ENCODE results near the gene CLPTM1.

CLPTM1 gene

GRCh38 chr19:44985445-44985844 is 30.3 kb downstream of the CLPTM1 start:
- H3K27me3 ChIP-seq (ENCODE audit: control insufficient read depth in 1 of 2, insufficient read depth in 2 of 2, low read length in 2 of 2): no peaks in the 10 kb centered on the region
- no peaks in the 10 kb centered on the region for H3K4me1 ChIP-seq (ENCODE audit: insufficient read depth, low read length)
- H3K9ac ChIP-seq (ENCODE audit: low read length): no peak overlapping the region
- H3K9me3 ChIP-seq (ENCODE audit: low read length): no peaks in the 10 kb centered on the region
- no peak overlapping the region for H3K4me3 ChIP-seq (ENCODE audit: low read depth in 1 of 2, low read length in 2 of 2)
- peaks cover 52% of the 10 kb centered on the region for H3K36me3 ChIP-seq (ENCODE audit: insufficient read depth, low read length)
- no peak overlapping the region for H3K27ac ChIP-seq (ENCODE audit: low read depth, low read length)

GRCh38 chr19:44986389-44986788 is 31.2 kb downstream of the CLPTM1 start:
- H3K4me1 ChIP-seq (ENCODE audit: insufficient read depth, low read length): no peaks in the 10 kb centered on the region
- no peaks in the 10 kb centered on the region for H3K9me3 ChIP-seq (ENCODE audit: low read length)
- no peak overlapping the region for H3K27ac ChIP-seq (ENCODE audit: low read depth, low read length)
- no peak overlapping the region for H3K9ac ChIP-seq (ENCODE audit: low read length)
- no peaks in the 10 kb centered on the region for H3K27me3 ChIP-seq (ENCODE audit: control insufficient read depth in 1 of 2, insufficient read depth in 2 of 2, low read length in 2 of 2)
- H3K36me3 ChIP-seq (ENCODE audit: insufficient read depth, low read length): peaks cover 61% of the 10 kb centered on the region
- no peak overlapping the region for H3K4me3 ChIP-seq (ENCODE audit: low read depth in 1 of 2, low read length in 2 of 2)

GRCh38 chr19:44987148-44987675 is 32.0 kb downstream of the CLPTM1 start:
- Histone ChIP-seq H3K9me3 (ENCODE audit: low read length) (no peaks in the 10 kb centered on the region), H3K27ac (ENCODE audit: low read depth, low read length) (no peak overlapping the region), H3K9ac (ENCODE audit: low read length) (no peak overlapping the region), H3K36me3 (ENCODE audit: insufficient read depth, low read length) (peaks cover 69% of the 10 kb centered on the region), H3K27me3 (ENCODE audit: control insufficient read depth in 1 of 2, insufficient read depth in 2 of 2, low read length in 2 of 2) (no peaks in the 10 kb centered on the region), H3K4me1 (ENCODE audit: insufficient read depth, low read length) (no peaks in the 10 kb centered on the region), H3K4me3 (ENCODE audit: low read depth in 1 of 2, low read length in 2 of 2) (no peak overlapping the region)

GRCh38 chr19:44988273-44988672 is 33.1 kb downstream of the CLPTM1 start:
- H3K4me1 ChIP-seq (ENCODE audit: insufficient read depth, low read length): no peaks in the 10 kb centered on the region
- H3K27ac ChIP-seq (ENCODE audit: low read depth, low read length): no peak overlapping the region
- no peak overlapping the region for H3K4me3 ChIP-seq (ENCODE audit: low read depth in 1 of 2, low read length in 2 of 2)
- H3K9me3 ChIP-seq (ENCODE audit: low read length): no peaks in the 10 kb centered on the region
- H3K9ac ChIP-seq (ENCODE audit: low read length): no peak overlapping the region
- no peaks in the 10 kb centered on the region for H3K27me3 ChIP-seq (ENCODE audit: control insufficient read depth in 1 of 2, insufficient read depth in 2 of 2, low read length in 2 of 2)
- H3K36me3 ChIP-seq (ENCODE audit: insufficient read depth, low read length): peaks cover 63% of the 10 kb centered on the region

- H3K4me3 ChIP-seq (ENCODE audit: low read depth in 1 of 2, low read length in 2 of 2): no peak overlapping the region
- no peak overlapping the region for H3K9ac ChIP-seq (ENCODE audit: low read length)
- H3K27ac ChIP-seq (ENCODE audit: low read depth, low read length): no peak overlapping the region
- H3K9me3 ChIP-seq (ENCODE audit: low read length): no peaks in the 10 kb centered on the region
- peaks cover 63% of the 10 kb centered on the region for H3K36me3 ChIP-seq (ENCODE audit: insufficient read depth, low read length)
- H3K27me3 ChIP-seq (ENCODE audit: control insufficient read depth in 1 of 2, insufficient read depth in 2 of 2, low read length in 2 of 2): no peaks in the 10 kb centered on the region
- H3K4me1 ChIP-seq (ENCODE audit: insufficient read depth, low read length): no peaks in the 10 kb centered on the region
Measured at GRCh38 chr19:44988896-44989556, 33.8 kb downstream of the CLPTM1 start.

GRCh38 chr19:44990459-44990858 is 35.3 kb downstream of the CLPTM1 start:
- H3K4me1 ChIP-seq (ENCODE audit: insufficient read depth, low read length): no peaks in the 10 kb centered on the region
- no peak overlapping the region for H3K9ac ChIP-seq (ENCODE audit: low read length)
- H3K36me3 ChIP-seq (ENCODE audit: insufficient read depth, low read length): peaks cover 54% of the 10 kb centered on the region
- H3K4me3 ChIP-seq (ENCODE audit: low read depth in 1 of 2, low read length in 2 of 2): no peak overlapping the region
- no peak overlapping the region for H3K27ac ChIP-seq (ENCODE audit: low read depth, low read length)
- H3K9me3 ChIP-seq (ENCODE audit: low read length): no peaks in the 10 kb centered on the region
- H3K27me3 ChIP-seq (ENCODE audit: control insufficient read depth in 1 of 2, insufficient read depth in 2 of 2, low read length in 2 of 2): no peaks in the 10 kb centered on the region

GRCh38 chr19:44990966-44991365 is 35.8 kb downstream of the CLPTM1 start:
- Histone ChIP-seq H3K36me3 (ENCODE audit: insufficient read depth, low read length) (peaks cover 49% of the 10 kb centered on the region), H3K27me3 (ENCODE audit: control insufficient read depth in 1 of 2, insufficient read depth in 2 of 2, low read length in 2 of 2) (no peaks in the 10 kb centered on the region), H3K27ac (ENCODE audit: low read depth, low read length) (no peak overlapping the region)

GRCh38 chr19:44992336-44993163 is 37.4 kb downstream of the CLPTM1 start:
- Histone ChIP-seq H3K36me3 (ENCODE audit: insufficient read depth, low read length) (peaks cover 36% of the 10 kb centered on the region), H3K9ac (ENCODE audit: low read length) (no peak overlapping the region), H3K27ac (ENCODE audit: low read depth, low read length) (no peak overlapping the region), H3K4me1 (ENCODE audit: insufficient read depth, low read length) (no peaks in the 10 kb centered on the region), H3K9me3 (ENCODE audit: low read length) (no peaks in the 10 kb centered on the region), H3K4me3 (ENCODE audit: low read depth in 1 of 2, low read length in 2 of 2) (no peak overlapping the region), H3K27me3 (ENCODE audit: control insufficient read depth in 1 of 2, insufficient read depth in 2 of 2, low read length in 2 of 2) (no peaks in the 10 kb centered on the region)

More at GRCh38 chr19:44990966-44991365, 35.8 kb downstream of the CLPTM1 start:
- no peak overlapping the region for H3K4me3 ChIP-seq (ENCODE audit: low read depth in 1 of 2, low read length in 2 of 2)
- no peak overlapping the region for H3K9ac ChIP-seq (ENCODE audit: low read length)
- no peaks in the 10 kb centered on the region for H3K9me3 ChIP-seq (ENCODE audit: low read length)
- no peaks in the 10 kb centered on the region for H3K4me1 ChIP-seq (ENCODE audit: insufficient read depth, low read length)

- Histone ChIP-seq H3K4me1 (ENCODE audit: insufficient read depth, low read length) (no peaks in the 10 kb centered on the region), H3K9me3 (ENCODE audit: low read length) (no peaks in the 10 kb centered on the region), H3K9ac (ENCODE audit: low read length) (no peak overlapping the region), H3K4me3 (ENCODE audit: low read depth in 1 of 2, low read length in 2 of 2) (no peak overlapping the region), H3K27me3 (ENCODE audit: control insufficient read depth in 1 of 2, insufficient read depth in 2 of 2, low read length in 2 of 2) (no peaks in the 10 kb centered on the region), H3K27ac (ENCODE audit: low read depth, low read length) (no peak overlapping the region), H3K36me3 (ENCODE audit: insufficient read depth, low read length) (peaks cover 26% of the 10 kb centered on the region)
Measured at GRCh38 chr19:44993526-44993925, 38.3 kb downstream of the CLPTM1 start.

GRCh38 chr19:44993926-44994537 is 38.9 kb downstream of the CLPTM1 start:
- Histone ChIP-seq H3K27me3 (ENCODE audit: control insufficient read depth in 1 of 2, insufficient read depth in 2 of 2, low read length in 2 of 2) (no peaks in the 10 kb centered on the region), H3K36me3 (ENCODE audit: insufficient read depth, low read length) (peaks cover 25% of the 10 kb centered on the region), H3K27ac (ENCODE audit: low read depth, low read length) (no peak overlapping the region), H3K4me1 (ENCODE audit: insufficient read depth, low read length) (no peaks in the 10 kb centered on the region), H3K9me3 (ENCODE audit: low read length) (no peaks in the 10 kb centered on the region), H3K9ac (ENCODE audit: low read length) (no peak overlapping the region), H3K4me3 (ENCODE audit: low read depth in 1 of 2, low read length in 2 of 2) (no peak overlapping the region)

GRCh38 chr19:44998025-44998424 is 42.8 kb downstream of the CLPTM1 start:
- Histone ChIP-seq H3K9me3 (ENCODE audit: low read length) (no peaks in the 10 kb centered on the region), H3K9ac (ENCODE audit: low read length) (no peak overlapping the region)

More at GRCh38 chr19:44998025-44998424, 42.8 kb downstream of the CLPTM1 start:
- Histone ChIP-seq H3K27ac (ENCODE audit: low read depth, low read length) (no peak overlapping the region), H3K4me3 (ENCODE audit: low read depth in 1 of 2, low read length in 2 of 2) (no peak overlapping the region), H3K36me3 (ENCODE audit: insufficient read depth, low read length) (no peaks in the 10 kb centered on the region), H3K27me3 (ENCODE audit: control insufficient read depth in 1 of 2, insufficient read depth in 2 of 2, low read length in 2 of 2) (no peaks in the 10 kb centered on the region), H3K4me1 (ENCODE audit: insufficient read depth, low read length) (no peaks in the 10 kb centered on the region)
